ENCODE data around the gene CRACR2A. TPM values are rescaled to one million over a fixed set of nuclear protein-coding genes. Genes with fewer than 3 reads are reported as not detected.

CRACR2A gene
- total RNA-seq, 4 donors from 2014 or later, result 1.1 to 3.3 (median 2.8) TPM

GRCh38 chr12:3645091-3645490 is 107.8 kb downstream of the CRACR2A start:
- DNase-seq (ENCODE audit: extremely low spot score), result no peak
- Histone ChIP-seq H3K9me3 (no peaks in the 10 kb centered on the region), H3K4me3 (no peak overlapping the region), H3K27ac (replicated peaks in 1 of 4) (no peak overlapping the region), H3K27me3 (no peaks in the 10 kb centered on the region), H3K4me1 (peaks cover 0 to 6% (median 0%) of the 10 kb centered on the region in 4 donors), H3K36me3 (peaks cover 0 to 8% (median 3%) of the 10 kb centered on the region in 4 donors)
- no peak for TF ChIP-seq POLR2A (IDR thresholded peaks at IDR 0.05; ENCODE audit: low read depth)
- no peak for TF ChIP-seq EP300 (IDR thresholded peaks at IDR 0.05)
- no peak for TF ChIP-seq POLR2AphosphoS5 (IDR thresholded peaks at IDR 0.05)
- TF ChIP-seq, protein P1, sequence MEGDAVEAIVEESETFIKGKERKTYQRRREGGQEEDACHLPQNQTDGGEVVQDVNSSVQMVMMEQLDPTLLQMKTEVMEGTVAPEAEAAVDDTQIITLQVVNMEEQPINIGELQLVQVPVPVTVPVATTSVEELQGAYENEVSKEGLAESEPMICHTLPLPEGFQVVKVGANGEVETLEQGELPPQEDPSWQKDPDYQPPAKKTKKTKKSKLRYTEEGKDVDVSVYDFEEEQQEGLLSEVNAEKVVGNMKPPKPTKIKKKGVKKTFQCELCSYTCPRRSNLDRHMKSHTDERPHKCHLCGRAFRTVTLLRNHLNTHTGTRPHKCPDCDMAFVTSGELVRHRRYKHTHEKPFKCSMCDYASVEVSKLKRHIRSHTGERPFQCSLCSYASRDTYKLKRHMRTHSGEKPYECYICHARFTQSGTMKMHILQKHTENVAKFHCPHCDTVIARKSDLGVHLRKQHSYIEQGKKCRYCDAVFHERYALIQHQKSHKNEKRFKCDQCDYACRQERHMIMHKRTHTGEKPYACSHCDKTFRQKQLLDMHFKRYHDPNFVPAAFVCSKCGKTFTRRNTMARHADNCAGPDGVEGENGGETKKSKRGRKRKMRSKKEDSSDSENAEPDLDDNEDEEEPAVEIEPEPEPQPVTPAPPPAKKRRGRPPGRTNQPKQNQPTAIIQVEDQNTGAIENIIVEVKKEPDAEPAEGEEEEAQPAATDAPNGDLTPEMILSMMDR (IDR thresholded peaks at IDR 0.05), result no peak
- 95% methylated on average over 4 of the region's 4 CpGs for WGBS
- intact Hi-C loops (cut with DNase I), result no loop called here

- TF ChIP-seq EP300 (IDR thresholded peaks at IDR 0.05), result no peak
- TF ChIP-seq POLR2A (IDR thresholded peaks at IDR 0.05; ENCODE audit: low read depth), result no peak
- TF ChIP-seq, protein P1 (IDR thresholded peaks at IDR 0.05), result no peak
- TF ChIP-seq POLR2AphosphoS5 (IDR thresholded peaks at IDR 0.05), result no peak
- Histone ChIP-seq H3K36me3 (peaks cover 0 to 8% (median 3%) of the 10 kb centered on the region in 4 donors), H3K4me1 (peaks cover 0 to 6% (median 0%) of the 10 kb centered on the region in 4 donors), H3K27ac (replicated peaks in 1 of 4) (no peak overlapping the region), H3K27me3 (no peaks in the 10 kb centered on the region), H3K4me3 (no peak overlapping the region), H3K9me3 (no peaks in the 10 kb centered on the region)
- 65% methylated on average over 8 of the region's 8 CpGs for WGBS
- no peak for DNase-seq (ENCODE audit: extremely low spot score)
- intact Hi-C loops (cut with DNase I), result no loop called here
These were observed 108.8 kb downstream of the CRACR2A start for GRCh38 chr12:3644104-3644503.

GRCh38 chr12:3641428-3642018 is 111.4 kb downstream of the CRACR2A start:
- intact Hi-C loops (cut with DNase I), result no loop called here
- Histone ChIP-seq H3K36me3 (peaks cover 0 to 5% (median 0%) of the 10 kb centered on the region in 4 donors), H3K4me3 (no peak overlapping the region), H3K27me3 (no peaks in the 10 kb centered on the region), H3K27ac (replicated peaks in 1 of 4) (no peak overlapping the region), H3K9me3 (no peaks in the 10 kb centered on the region), H3K4me1 (peaks cover 0 to under 1% (median 0%) of the 10 kb centered on the region in 4 donors)
- TF ChIP-seq EP300 (IDR thresholded peaks at IDR 0.05) (no peak), POLR2AphosphoS5 (IDR thresholded peaks at IDR 0.05) (no peak)
- 83% methylated on average over 3 of the region's 3 CpGs for WGBS
- no peak for DNase-seq (ENCODE audit: extremely low spot score)

DNA sequence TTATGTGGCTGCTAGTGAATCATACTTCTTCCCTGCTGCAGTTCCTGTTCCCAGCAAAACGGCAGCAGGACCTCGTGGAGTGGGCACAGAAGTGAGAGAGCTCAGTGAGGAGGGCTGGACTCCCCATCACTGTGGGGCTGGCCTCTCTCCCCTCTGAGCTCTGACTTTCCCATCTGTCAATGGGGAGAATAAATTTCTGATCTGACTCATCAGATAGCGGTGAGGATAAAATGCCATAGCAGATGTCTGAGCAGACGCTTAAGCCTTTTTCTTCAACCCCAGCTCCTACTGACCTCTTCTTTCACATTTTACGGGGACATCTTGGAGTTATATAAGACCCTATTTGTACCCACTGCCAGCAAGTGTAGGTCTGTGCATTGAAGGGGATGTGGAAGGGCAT is 116.6 kb downstream of the CRACR2A start:
- Histone ChIP-seq H3K4me3 (no peak overlapping the region), H3K36me3 (peaks cover 0 to 5% (median 0%) of the 10 kb centered on the region in 4 donors), H3K9me3 (no peaks in the 10 kb centered on the region), H3K27me3 (peaks cover 0 to 5% (median 0%) of the 10 kb centered on the region in 4 donors), H3K27ac (replicated peaks in 1 of 4) (no peak overlapping the region), H3K4me1 (no peaks in the 10 kb centered on the region)
- DNase-seq (ENCODE audit: extremely low spot score), result no peak
- TF ChIP-seq POLR2AphosphoS5 (IDR thresholded peaks at IDR 0.05) (no peak), POLR2A (IDR thresholded peaks at IDR 0.05; ENCODE audit: low read depth) (no peak), EP300 (IDR thresholded peaks at IDR 0.05) (no peak)
- TF ChIP-seq, protein P1 (IDR thresholded peaks at IDR 0.05), result no peak
- intact Hi-C loops (cut with DNase I), result no loop called here
- 92% methylated on average over 5 of the region's 5 CpGs for WGBS

DNA sequence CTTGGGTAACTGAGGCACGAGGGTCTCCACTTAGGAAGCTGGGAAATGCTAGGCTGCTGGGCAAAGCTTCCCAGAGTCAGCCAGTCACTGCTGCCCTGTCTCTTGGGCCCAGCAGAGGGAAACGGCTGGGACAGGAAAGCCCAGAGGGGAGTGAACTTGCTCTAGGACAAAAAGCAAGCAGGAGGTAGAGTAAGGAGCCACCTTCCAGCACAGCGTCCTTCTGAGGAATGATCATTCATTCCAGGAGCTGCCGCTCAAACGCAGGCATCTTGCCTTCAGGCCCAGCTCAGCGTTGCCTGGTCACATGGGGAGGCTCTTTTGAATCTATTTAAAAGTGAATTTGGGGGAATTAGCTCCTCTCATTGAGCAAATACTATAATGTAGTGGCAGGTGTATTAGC is 118.6 kb downstream of the CRACR2A start:
- no peaks in the 10 kb centered on the region for H3K4me1 ChIP-seq
- peaks cover 0 to 5% (median 0%) of the 10 kb centered on the region in 4 donors for H3K27me3 ChIP-seq
- no peak overlapping the region for H3K27ac ChIP-seq (replicated peaks in 1 of 4)
- TF ChIP-seq, protein P1 (IDR thresholded peaks at IDR 0.05), result no peak
- no peak overlapping the region for H3K4me3 ChIP-seq
- H3K36me3 ChIP-seq, result peaks cover 0 to 5% (median 0%) of the 10 kb centered on the region in 4 donors
- H3K9me3 ChIP-seq, result no peaks in the 10 kb centered on the region
- 84% methylated on average over 6 of the region's 6 CpGs for WGBS
- no peak for DNase-seq (ENCODE audit: extremely low spot score)
- intact Hi-C loops (cut with DNase I), result no loop called here
